OCI-LY3 (cell line): ENCODE results near the gene ANKRD17.
A peak's percentile ranks its signal among the peaks of the same experiment; 100 is the strongest.

ENCODE experiments used
- H2AFZ ChIP-seq: fragments of 200-600, 300-600 bp; shearing (Covaris generic); 2 replicates; pipeline ENCODE4 v1.6.0; 2014; ENCODE audit warnings: antibody characterized with exemption, low read depth, low read length
- H3K27ac ChIP-seq: fragments of 200-600, 300-600 bp; sonication (generic); 2 replicates; pipeline ENCODE4 v1.5.1; 2014; ENCODE audit warnings: mild to moderate bottlenecking, low read length, moderate library complexity, mixed read lengths
- H3K27me3 ChIP-seq: fragments of 200-600, 300-600 bp; sonication (generic); 2 replicates; pipeline ENCODE4 v1.6.1; 2014; ENCODE audit warnings: low read depth, low read length, mixed read lengths
- H3K36me3 ChIP-seq: fragments of 200-600, 300-600 bp; sonication (generic); replicated peaks from 2 replicates; pipeline ENCODE3; 2014; ENCODE audit warnings: low read depth, low read length, mixed read lengths
- H3K4me1 ChIP-seq: fragments of 300-600, 200-600 bp; sonication (generic); 2 replicates; pipeline ENCODE4 v1.6.1; 2014; ENCODE audit warnings: low read length, mixed read lengths
- H3K4me2 ChIP-seq: fragments of 200-600, 300-600 bp; sonication (generic); 2 replicates; pipeline ENCODE4 v1.6.1; 2014; ENCODE audit warnings: low read length, mixed read lengths
- H3K4me3 ChIP-seq: fragments of 300-600, 200-600 bp; sonication (generic); 2 replicates; pipeline ENCODE4 v1.5.1; 2014; ENCODE audit warnings: antibody characterized with exemption, mild to moderate bottlenecking, low read length, moderate library complexity
- H3K79me2 ChIP-seq: fragments of 300-600, 200-600 bp; shearing (Covaris generic); 2 replicates; pipeline ENCODE4 v1.6.1; 2014; ENCODE audit warnings: mild to moderate bottlenecking, low read length, mixed read lengths
- H3K9ac ChIP-seq: fragments of 300-600, 200-600 bp; shearing (Covaris generic); 2 replicates; pipeline ENCODE4 v1.6.0; 2014; ENCODE audit warnings: mild to moderate bottlenecking, low read length, moderate library complexity
- H3K9me3 ChIP-seq: fragments of 200-600, 300-600 bp; shearing (Covaris generic); 2 replicates; pipeline ENCODE4 v1.6.1; 2014; ENCODE audit warnings: low read length, mixed read lengths; ENCODE audit not compliant: insufficient read depth
- H4K20me1 ChIP-seq: fragments of 200-600, 300-600 bp; sonication (generic); 2 replicates; pipeline ENCODE4 v1.6.1; 2016; ENCODE audit warnings: low read length, mixed read lengths; ENCODE audit not compliant: insufficient read depth
- EZH2phosphoT487 ChIP-seq: fragments of 200-600 bp; shearing (Covaris generic); IDR thresholded peaks from 2 replicates; pipeline ENCODE4 v1.6.1; 2018; ENCODE audit warnings: antibody characterized with exemption, mixed run types, low read depth
- TF ChIP-seq, protein P1 (sequence below): fragments of 200-600, 300-600 bp; sonication (generic); IDR thresholded peaks from 2 replicates; pipeline ENCODE4 v1.5.1; 2014; ENCODE audit warnings: antibody characterized with exemption, low read length, low read depth

Gene ANKRD17

DNA sequence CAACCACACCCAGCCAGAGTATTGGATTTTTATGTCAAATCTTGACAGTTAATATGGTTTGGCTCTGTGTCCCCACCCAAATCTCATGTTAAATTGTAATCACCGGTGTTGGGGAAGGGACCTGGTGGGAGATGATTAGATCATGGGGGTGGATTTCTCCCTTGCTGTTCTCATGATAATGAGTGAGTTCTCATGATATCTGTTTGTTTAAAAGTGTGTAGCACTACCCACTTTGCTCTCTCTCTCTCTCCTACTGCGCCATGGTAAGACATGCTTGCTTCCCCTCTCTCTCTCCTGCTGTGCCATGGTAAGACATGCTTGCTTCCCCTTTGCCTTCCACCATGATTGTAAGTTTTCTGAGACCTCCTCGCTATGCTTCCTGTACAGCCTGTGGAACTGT is 102.2 kb downstream of the ANKRD17 start:
- peaks cover 43% of the 10 kb centered on the region for H3K36me3 ChIP-seq
- H3K79me2 ChIP-seq = peaks cover 17% of the 10 kb centered on the region

DNA sequence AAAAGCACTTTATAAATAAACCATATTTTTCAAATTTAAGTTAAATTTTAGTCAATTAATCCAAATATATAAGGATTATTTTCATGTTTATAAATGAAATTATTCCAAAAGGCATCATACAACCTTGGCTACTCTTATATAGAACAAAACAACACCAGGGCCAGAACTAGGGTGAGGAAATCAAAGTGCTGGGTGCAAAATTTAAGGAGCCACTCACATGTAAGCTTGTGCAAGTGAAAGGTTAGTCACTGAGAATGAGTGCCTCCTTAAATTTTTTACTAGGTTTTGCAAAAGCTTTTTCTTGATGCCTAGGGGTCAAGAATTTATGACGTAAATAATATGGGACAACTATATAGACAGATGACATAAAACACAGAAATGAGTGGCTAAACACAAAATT is 105.7 kb downstream of the ANKRD17 start:
- peaks cover 16% of the 10 kb centered on the region for H3K4me1 ChIP-seq
- peaks cover 13% of the 10 kb centered on the region for H3K79me2 ChIP-seq
- no peaks in the 10 kb centered on the region for H3K27me3 ChIP-seq
- TF ChIP-seq EZH2phosphoT487 = no peak
- TF ChIP-seq, protein P1, sequence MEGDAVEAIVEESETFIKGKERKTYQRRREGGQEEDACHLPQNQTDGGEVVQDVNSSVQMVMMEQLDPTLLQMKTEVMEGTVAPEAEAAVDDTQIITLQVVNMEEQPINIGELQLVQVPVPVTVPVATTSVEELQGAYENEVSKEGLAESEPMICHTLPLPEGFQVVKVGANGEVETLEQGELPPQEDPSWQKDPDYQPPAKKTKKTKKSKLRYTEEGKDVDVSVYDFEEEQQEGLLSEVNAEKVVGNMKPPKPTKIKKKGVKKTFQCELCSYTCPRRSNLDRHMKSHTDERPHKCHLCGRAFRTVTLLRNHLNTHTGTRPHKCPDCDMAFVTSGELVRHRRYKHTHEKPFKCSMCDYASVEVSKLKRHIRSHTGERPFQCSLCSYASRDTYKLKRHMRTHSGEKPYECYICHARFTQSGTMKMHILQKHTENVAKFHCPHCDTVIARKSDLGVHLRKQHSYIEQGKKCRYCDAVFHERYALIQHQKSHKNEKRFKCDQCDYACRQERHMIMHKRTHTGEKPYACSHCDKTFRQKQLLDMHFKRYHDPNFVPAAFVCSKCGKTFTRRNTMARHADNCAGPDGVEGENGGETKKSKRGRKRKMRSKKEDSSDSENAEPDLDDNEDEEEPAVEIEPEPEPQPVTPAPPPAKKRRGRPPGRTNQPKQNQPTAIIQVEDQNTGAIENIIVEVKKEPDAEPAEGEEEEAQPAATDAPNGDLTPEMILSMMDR = no peak
- no peak overlapping the region for H3K4me2 ChIP-seq
- no peaks in the 10 kb centered on the region for H3K9me3 ChIP-seq
- H3K36me3 ChIP-seq = peaks cover 33% of the 10 kb centered on the region
- no peak overlapping the region for H2AFZ ChIP-seq
- H3K9ac ChIP-seq = no peak overlapping the region
- no peak overlapping the region for H3K4me3 ChIP-seq
- no peaks in the 10 kb centered on the region for H4K20me1 ChIP-seq
- no peak overlapping the region for H3K27ac ChIP-seq

More for the DNA sequence above, 102.2 kb downstream of the ANKRD17 start:
- TF ChIP-seq, protein P1 = no peak
- TF ChIP-seq EZH2phosphoT487 = no peak
- H4K20me1 ChIP-seq = no peaks in the 10 kb centered on the region
- no peak overlapping the region for H3K4me3 ChIP-seq
- no peak overlapping the region for H3K27ac ChIP-seq
- H2AFZ ChIP-seq = no peak overlapping the region
- peaks cover 7% of the 10 kb centered on the region for H3K4me1 ChIP-seq
- H3K9me3 ChIP-seq = no peaks in the 10 kb centered on the region
- no peaks in the 10 kb centered on the region for H3K27me3 ChIP-seq
- H3K4me2 ChIP-seq = no peak overlapping the region
- no peak overlapping the region for H3K9ac ChIP-seq

DNA sequence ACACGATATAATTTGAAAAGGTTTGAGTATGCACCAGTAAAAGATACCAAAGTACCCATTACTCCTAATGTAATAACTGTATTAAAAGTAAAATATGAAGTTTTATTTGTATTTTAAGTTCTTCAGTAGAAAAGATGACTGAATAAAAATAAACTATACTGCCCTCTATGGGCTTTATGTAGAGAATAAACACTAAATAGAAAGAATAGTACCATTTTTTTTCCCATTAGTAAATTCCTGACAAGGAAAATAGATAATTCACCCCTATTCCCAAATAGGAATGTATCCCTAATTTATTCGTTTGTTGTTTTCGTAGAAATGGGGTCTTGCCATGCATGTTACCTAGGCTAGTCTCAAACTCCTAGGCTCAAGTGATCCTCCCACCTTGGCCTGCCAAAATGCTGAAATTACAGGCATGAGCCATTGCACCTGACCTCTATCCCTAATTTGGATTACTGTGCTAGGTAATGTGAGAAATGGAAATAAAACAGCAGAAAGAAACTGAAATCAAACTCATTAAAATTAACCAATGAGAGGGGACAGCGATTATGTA is 115.5 kb downstream of the ANKRD17 start:
- Histone ChIP-seq H3K9me3 (no peaks in the 10 kb centered on the region), H3K36me3 (peaks cover 47% of the 10 kb centered on the region)
- TF ChIP-seq, protein P1 = peak; percentile 33; the same call in 1 of the 2 replicates
- TF ChIP-seq EZH2phosphoT487 = no peak

DNA sequence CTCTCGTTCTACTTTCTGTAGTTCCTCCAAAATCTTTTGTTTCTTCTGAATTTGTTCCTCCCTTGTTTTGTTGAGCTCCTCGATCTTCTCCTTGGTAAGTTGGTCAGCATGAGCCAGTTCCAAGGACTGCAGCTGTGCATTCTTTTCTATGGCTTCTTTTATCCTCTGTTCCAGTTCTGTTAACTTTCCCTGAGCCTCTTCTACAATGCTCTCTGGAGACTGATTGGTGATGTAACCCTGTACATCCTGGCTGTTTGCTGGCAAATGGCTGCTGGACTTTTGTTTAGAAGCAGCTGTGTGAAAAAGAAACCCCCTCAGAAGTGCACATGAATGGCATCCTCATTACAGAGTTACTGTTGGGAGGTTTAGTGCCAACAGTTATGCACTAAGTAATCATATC is 118.6 kb downstream of the ANKRD17 start:
- Histone ChIP-seq H3K4me2 (no peak overlapping the region), H3K4me3 (no peak overlapping the region), H3K27me3 (no peaks in the 10 kb centered on the region), H3K9ac (no peak overlapping the region), H3K36me3 (peaks cover 60% of the 10 kb centered on the region), H3K9me3 (no peaks in the 10 kb centered on the region), H3K79me2 (peaks cover 35% of the 10 kb centered on the region), H4K20me1 (peaks cover 3% of the 10 kb centered on the region; the same call in 1 of the 2 replicates), H3K4me1 (no peaks in the 10 kb centered on the region), H3K27ac (no peak overlapping the region), H2AFZ (no peak overlapping the region)
- no peak for TF ChIP-seq EZH2phosphoT487
- TF ChIP-seq, protein P1 = no peak

More for the DNA sequence above, 115.5 kb downstream of the ANKRD17 start:
- Histone ChIP-seq H3K4me3 (no peak overlapping the region), H3K27ac (no peak overlapping the region), H3K27me3 (no peaks in the 10 kb centered on the region), H3K4me1 (no peaks in the 10 kb centered on the region), H3K9ac (no peak overlapping the region), H2AFZ (no peak overlapping the region), H4K20me1 (peaks cover 3% of the 10 kb centered on the region; the same call in 1 of the 2 replicates), H3K79me2 (peaks cover 12% of the 10 kb centered on the region), H3K4me2 (no peak overlapping the region)
